Prostate gland (tissue), 2 donors: ENCODE data around the gene NMRK2.

Experiments
- CTCF ChIP-seq, 4 experiments: fragments of 200-600 bp in 2 of 4; fragments of 450-650 bp in 2 of 4; sonication (generic) in 2 of 4; IDR thresholded peaks; 1 replicate in 3 of 4; 2 replicates in 1 of 4; pipeline ENCODE4 v1.5.1; 2016 to 2019; ENCODE audit warnings: antibody characterized with exemption in 4 of 4, mild to moderate bottlenecking in 2 of 4, moderate library complexity in 2 of 4
- POLR2A ChIP-seq: fragments of 450-650 bp; IDR thresholded peaks from one replicate; pipeline ENCODE4 v1.6.1; 2016; ENCODE audit warnings: antibody characterized with exemption, mild to moderate bottlenecking

- no peak for TF ChIP-seq CTCF (IDR thresholded peaks at IDR 0.05)
- no peak for TF ChIP-seq POLR2A
Observed at GRCh38 chr19:3961007-3961406, 28.1 kb downstream of the NMRK2 start.
